Activated CD4-positive, CD25-positive, alpha-beta regulatory T cell treated with anti-CD3 and anti-CD28 coated beads, Interleukin-2, amount 50 U/mL, for 24 hours (primary cell): ENCODE results near the gene MTG2.

Experiments used
- ATAC-seq, 2 donors: fragments of 150-1000 bp; cut with Tn5 transposase; one replicate each; pipeline ENCODE4 v1.10.0; 2021; ENCODE audit warnings: mild to moderate bottlenecking in 1 of 2, moderate library complexity in 1 of 2

MTG2 gene

GRCh38 chr20:62163986-62164762 is 18.7 kb upstream of the MTG2 start:
- ATAC-seq, result no peak

GRCh38 chr20:62164879-62165761 is 17.7 kb upstream of the MTG2 start:
- no peak for ATAC-seq

GRCh38 chr20:62165762-62166399 is 16.9 kb upstream of the MTG2 start:
- no peak for ATAC-seq

GRCh38 chr20:62167474-62167873 is 15.4 kb upstream of the MTG2 start:
- no peak for ATAC-seq

- ATAC-seq, result no peak
These were observed 14.8 kb upstream of the MTG2 start for GRCh38 chr20:62168061-62168460.

GRCh38 chr20:62168890-62169435 is 13.9 kb upstream of the MTG2 start:
- ATAC-seq, result no peak

- no peak for ATAC-seq
These were observed 12.3 kb upstream of the MTG2 start for GRCh38 chr20:62170536-62170935.

- no peak for ATAC-seq
These were observed 11.6 kb upstream of the MTG2 start for GRCh38 chr20:62171245-62171644.

- no peak for ATAC-seq
These were observed 10.2 kb upstream of the MTG2 start for GRCh38 chr20:62172666-62173065.

GRCh38 chr20:62174021-62174804 is 8.6 kb upstream of the MTG2 start:
- no peak for ATAC-seq

- ATAC-seq, result no peak
These were observed 7.8 kb upstream of the MTG2 start for GRCh38 chr20:62174870-62175624.

GRCh38 chr20:62175711-62176110 is 7.1 kb upstream of the MTG2 start:
- no peak for ATAC-seq

GRCh38 chr20:62176866-62177265 is 6.0 kb upstream of the MTG2 start:
- no peak for ATAC-seq

- ATAC-seq, result no peak
These were observed 5.5 kb upstream of the MTG2 start for GRCh38 chr20:62177307-62177706.

- ATAC-seq, result no peak
These were observed 4.3 kb upstream of the MTG2 start for GRCh38 chr20:62178316-62179161.

- no peak for ATAC-seq
These were observed 3.7 kb upstream of the MTG2 start for GRCh38 chr20:62179162-62179504.

GRCh38 chr20:62181808-62182207 is 1.0 kb upstream of the MTG2 start:
- no peak for ATAC-seq

GRCh38 chr20:62183426-62184142 is 756 bp downstream of the MTG2 start:
- no peak for ATAC-seq

- no peak for ATAC-seq
These were observed 3.2 kb downstream of the MTG2 start for GRCh38 chr20:62186096-62186426.
